Loucy (cell line): ENCODE measurements around the gene UNC93A.

Experiments
- EZH2phosphoT487 ChIP-seq: fragments of 200-600 bp; IDR thresholded peaks from 2 replicates; pipeline ENCODE4 v1.6.1; 2018; ENCODE audit warnings: antibody characterized with exemption, mild to moderate bottlenecking, moderate library complexity, borderline replicate concordance
- TF ChIP-seq, protein P1 (sequence below): fragments of 200-600 bp; sonication (generic); conservative IDR thresholded peaks from 2 replicates; pipeline ENCODE4 v1.5.1; 2014; ENCODE audit warnings: mild to moderate bottlenecking, antibody characterized with exemption, low read length

DNA sequence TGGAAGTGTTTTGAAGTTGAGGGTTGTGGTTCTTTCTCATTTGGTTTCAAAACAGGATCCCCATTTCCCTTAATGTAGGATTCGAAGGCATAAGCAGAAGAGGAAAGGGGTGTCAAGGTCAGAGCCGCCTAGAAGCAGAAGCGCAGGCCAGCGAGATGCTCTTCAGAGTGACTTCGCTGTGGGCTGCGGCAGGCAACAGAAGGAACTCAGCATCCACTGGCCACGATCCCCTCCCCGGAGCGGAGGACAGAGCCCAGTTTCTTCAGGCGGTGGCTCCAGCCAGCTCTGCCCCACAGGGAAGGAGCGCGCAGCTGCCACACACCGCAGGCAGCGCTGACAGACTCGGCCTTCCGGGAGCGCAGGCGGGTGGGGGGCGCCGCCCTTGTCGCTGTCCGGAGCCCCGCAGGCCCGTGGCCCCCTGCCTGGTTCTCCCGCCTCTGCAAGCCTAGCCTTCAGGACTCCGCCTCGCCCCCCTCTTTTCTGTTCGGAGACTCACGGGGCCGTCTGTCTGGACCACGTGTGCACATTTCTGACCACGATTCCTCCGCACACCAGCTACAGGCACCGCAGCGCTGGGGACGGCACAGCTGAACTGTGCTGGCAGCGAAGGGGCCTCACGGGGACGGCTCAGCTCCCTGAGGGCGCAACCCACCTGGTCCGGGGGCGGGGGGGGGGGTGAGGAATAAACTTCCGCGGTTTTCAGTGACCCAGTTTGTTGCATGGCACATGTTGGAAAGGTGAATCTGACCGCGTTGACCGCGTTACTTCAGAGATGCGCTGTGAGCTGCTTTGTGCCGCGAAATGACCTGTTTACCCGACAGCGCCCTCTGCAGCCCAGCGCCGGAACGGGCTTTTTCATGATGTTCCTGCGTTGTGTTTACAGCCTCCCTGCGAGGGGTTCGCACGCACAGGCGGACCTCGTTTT is 59.9 kb downstream of the UNC93A start:
- TF ChIP-seq, protein P1, sequence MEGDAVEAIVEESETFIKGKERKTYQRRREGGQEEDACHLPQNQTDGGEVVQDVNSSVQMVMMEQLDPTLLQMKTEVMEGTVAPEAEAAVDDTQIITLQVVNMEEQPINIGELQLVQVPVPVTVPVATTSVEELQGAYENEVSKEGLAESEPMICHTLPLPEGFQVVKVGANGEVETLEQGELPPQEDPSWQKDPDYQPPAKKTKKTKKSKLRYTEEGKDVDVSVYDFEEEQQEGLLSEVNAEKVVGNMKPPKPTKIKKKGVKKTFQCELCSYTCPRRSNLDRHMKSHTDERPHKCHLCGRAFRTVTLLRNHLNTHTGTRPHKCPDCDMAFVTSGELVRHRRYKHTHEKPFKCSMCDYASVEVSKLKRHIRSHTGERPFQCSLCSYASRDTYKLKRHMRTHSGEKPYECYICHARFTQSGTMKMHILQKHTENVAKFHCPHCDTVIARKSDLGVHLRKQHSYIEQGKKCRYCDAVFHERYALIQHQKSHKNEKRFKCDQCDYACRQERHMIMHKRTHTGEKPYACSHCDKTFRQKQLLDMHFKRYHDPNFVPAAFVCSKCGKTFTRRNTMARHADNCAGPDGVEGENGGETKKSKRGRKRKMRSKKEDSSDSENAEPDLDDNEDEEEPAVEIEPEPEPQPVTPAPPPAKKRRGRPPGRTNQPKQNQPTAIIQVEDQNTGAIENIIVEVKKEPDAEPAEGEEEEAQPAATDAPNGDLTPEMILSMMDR, result peak; percentile 71
- no peak for TF ChIP-seq EZH2phosphoT487
